ENCODE results near the gene CBX7.

- TF ChIP-seq POLR2AphosphoS5 (IDR thresholded peaks at IDR 0.05; ENCODE audit: low read depth) (no peak), CTCF (IDR thresholded peaks at IDR 0.05; ENCODE audit: insufficient read depth, low read length) (no peak)
Observed at GRCh38 chr22:39117585-39118191, 34.8 kb downstream of the CBX7 start.

All from HL-60 (cell line).